Immature natural killer cell (primary cell): Measurements from ENCODE around the gene NEK6. TPM values are rescaled to one million over a fixed set of nuclear protein-coding genes. Genes with fewer than 3 reads are reported as not detected.

Source experiments
- DNase-seq, 3 donors: peaks; one replicate each; pipeline ENCODE4 v3.0.0; 2022; ENCODE audit warnings: mixed read lengths in 1 of 3
- H3K27ac Mint-ChIP-seq, 6 donors: one replicate each; pipeline ENCODE4 v1.8.0; 2020; ENCODE audit warnings: mixed read lengths in 6 of 6, mild to moderate bottlenecking in 5 of 6, inconsistent platforms in 4 of 6, moderate library complexity in 3 of 6
- H3K27me3 Mint-ChIP-seq, 3 donors: one replicate each; pipeline ENCODE4 v1.8.0; 2020 to 2021; ENCODE audit warnings: low read depth in 3 of 3, mild to moderate bottlenecking in 3 of 3, mixed read lengths in 3 of 3, moderate library complexity in 3 of 3, inconsistent platforms in 1 of 3
- H3K36me3 Mint-ChIP-seq, 3 donors: one replicate each; pipeline ENCODE4 v1.8.0; 2020; ENCODE audit warnings: mixed read lengths in 3 of 3, inconsistent platforms in 2 of 3, mild to moderate bottlenecking in 2 of 3
- H3K4me1 Mint-ChIP-seq, 2 donors: one replicate each; pipeline ENCODE4 v1.8.0; 2020; ENCODE audit warnings: inconsistent platforms in 2 of 2, mild to moderate bottlenecking in 2 of 2, mixed read lengths in 2 of 2, moderate library complexity in 1 of 2
- H3K4me3 Mint-ChIP-seq, 5 donors: one replicate each; pipeline ENCODE4 v1.8.0; 2020; ENCODE audit warnings: mild to moderate bottlenecking in 5 of 5, mixed read lengths in 5 of 5, inconsistent platforms in 3 of 5, moderate library complexity in 3 of 5
- H3K9me3 Mint-ChIP-seq, 6 donors: one replicate each; pipeline ENCODE4 v1.8.0; 2020; ENCODE audit warnings: mild to moderate bottlenecking in 6 of 6, mixed read lengths in 6 of 6, inconsistent platforms in 4 of 6, moderate library complexity in 3 of 6
- polyA plus RNA-seq, 3 donors: library from polyadenylated mRNA; unstranded; fragments of 300-500 nt; fragmentation: Illumina TruSeq; gene quantifications; one replicate each; pipeline ENCODE4 v1.2.3, GENCODE V29; 2021

The NEK6 gene
- polyA plus RNA-seq, 3 donors from 2014 or later = 8.8 to 18.0 (median 13.8) TPM

GRCh38 chr9:124304285-124304684, 46.5 kb downstream of the NEK6 start:
- Mint-ChIP-seq H3K27me3 (peaks cover 0 to 2% (median 0%) of the 10 kb centered on the region in 3 donors), H3K9me3 (no peaks in the 10 kb centered on the region), H3K4me3 (no peak overlapping the region), H3K36me3 (peaks cover 0 to 5% (median 4%) of the 10 kb centered on the region in 3 donors), H3K27ac (no peak overlapping the region), H3K4me1 (peaks cover 27 to 38% of the 10 kb centered on the region in 2 donors)
- no peak for DNase-seq

GRCh38 chr9:124306098-124306735, 48.5 kb downstream of the NEK6 start:
- no peak for DNase-seq
- H3K27ac Mint-ChIP-seq = peak overlapping the region in 4 of 6 donors; percentile 24 to 32 (median 26)
- H3K27me3 Mint-ChIP-seq = peaks cover 0 to 2% (median 0%) of the 10 kb centered on the region in 3 donors
- H3K4me1 Mint-ChIP-seq = peaks cover 15 to 19% of the 10 kb centered on the region in 2 donors
- H3K36me3 Mint-ChIP-seq = peaks cover 0 to 5% (median 4%) of the 10 kb centered on the region in 3 donors
- H3K9me3 Mint-ChIP-seq = no peaks in the 10 kb centered on the region
- no peak overlapping the region for H3K4me3 Mint-ChIP-seq

- H3K4me1 Mint-ChIP-seq = peaks cover 12 to 15% of the 10 kb centered on the region in 2 donors
- peaks cover 0 to 5% (median 4%) of the 10 kb centered on the region in 3 donors for H3K36me3 Mint-ChIP-seq
These were observed 49.8 kb downstream of the NEK6 start for GRCh38 chr9:124307379-124308030.

GRCh38 chr9:124308606-124309491, 51.1 kb downstream of the NEK6 start:
- Mint-ChIP-seq H3K4me3 (no peak overlapping the region), H3K4me1 (peaks cover 12 to 15% of the 10 kb centered on the region in 2 donors), H3K27me3 (peaks cover 0 to 2% (median 0%) of the 10 kb centered on the region in 3 donors), H3K36me3 (peaks cover 0 to 5% (median 0%) of the 10 kb centered on the region in 3 donors), H3K27ac (no peak overlapping the region), H3K9me3 (no peaks in the 10 kb centered on the region)
- DNase-seq = no peak

More at GRCh38 chr9:124307379-124308030, 49.8 kb downstream of the NEK6 start:
- H3K4me3 Mint-ChIP-seq = no peak overlapping the region
- no peaks in the 10 kb centered on the region for H3K9me3 Mint-ChIP-seq
- peaks cover 0 to 2% (median 0%) of the 10 kb centered on the region in 3 donors for H3K27me3 Mint-ChIP-seq
- DNase-seq = no peak
- H3K27ac Mint-ChIP-seq = no peak overlapping the region

- H3K4me3 Mint-ChIP-seq = no peak overlapping the region
- H3K27ac Mint-ChIP-seq = peak overlapping the region in 1 of 6 donors; percentile 53
- no peak for DNase-seq
- peaks cover 0 to 2% (median 0%) of the 10 kb centered on the region in 3 donors for H3K27me3 Mint-ChIP-seq
- H3K4me1 Mint-ChIP-seq = peaks cover 12 to 15% of the 10 kb centered on the region in 2 donors
- peaks cover 0 to 5% (median 0%) of the 10 kb centered on the region in 3 donors for H3K36me3 Mint-ChIP-seq
- H3K9me3 Mint-ChIP-seq = no peaks in the 10 kb centered on the region
These were observed 51.9 kb downstream of the NEK6 start for GRCh38 chr9:124309667-124310084.

GRCh38 chr9:124311283-124311682, 53.5 kb downstream of the NEK6 start:
- H3K4me3 Mint-ChIP-seq = no peak overlapping the region

GRCh38 chr9:124312290-124313265, 54.8 kb downstream of the NEK6 start:
- H3K36me3 Mint-ChIP-seq = peaks cover 0 to 3% (median 1%) of the 10 kb centered on the region in 3 donors
- no peak overlapping the region for H3K4me3 Mint-ChIP-seq
- no peaks in the 10 kb centered on the region for H3K9me3 Mint-ChIP-seq
- peaks cover 0 to 2% (median 0%) of the 10 kb centered on the region in 3 donors for H3K27me3 Mint-ChIP-seq
- no peaks in the 10 kb centered on the region for H3K4me1 Mint-ChIP-seq
- DNase-seq = no peak
- peak overlapping the region in 1 of 6 donors; percentile 29 for H3K27ac Mint-ChIP-seq

More at GRCh38 chr9:124311283-124311682, 53.5 kb downstream of the NEK6 start:
- Mint-ChIP-seq H3K9me3 (no peaks in the 10 kb centered on the region), H3K27me3 (peaks cover 0 to 2% (median 0%) of the 10 kb centered on the region in 3 donors), H3K27ac (peak overlapping the region in 1 of 6 donors; percentile 51), H3K36me3 (peaks cover 0 to 4% (median 0%) of the 10 kb centered on the region in 3 donors), H3K4me1 (peaks cover 4 to 7% of the 10 kb centered on the region in 2 donors)
- DNase-seq = no peak

GRCh38 chr9:124313940-124314339, 56.2 kb downstream of the NEK6 start:
- Mint-ChIP-seq H3K4me1 (no peaks in the 10 kb centered on the region), H3K9me3 (no peaks in the 10 kb centered on the region), H3K36me3 (peaks cover 0 to 5% (median 3%) of the 10 kb centered on the region in 3 donors), H3K27me3 (no peaks in the 10 kb centered on the region), H3K4me3 (no peak overlapping the region), H3K27ac (no peak overlapping the region)
- DNase-seq = no peak

GRCh38 chr9:124315882-124316281, 58.1 kb downstream of the NEK6 start:
- Mint-ChIP-seq H3K4me1 (peaks cover 11 to 15% of the 10 kb centered on the region in 2 donors), H3K4me3 (no peak overlapping the region), H3K27me3 (no peaks in the 10 kb centered on the region), H3K36me3 (peaks cover 0 to 8% (median 3%) of the 10 kb centered on the region in 3 donors), H3K27ac (no peak overlapping the region), H3K9me3 (no peaks in the 10 kb centered on the region)
- DNase-seq = no peak

- no peaks in the 10 kb centered on the region for H3K9me3 Mint-ChIP-seq
- H3K36me3 Mint-ChIP-seq = peaks cover 0 to 8% (median 3%) of the 10 kb centered on the region in 3 donors
- H3K4me3 Mint-ChIP-seq = no peak overlapping the region
- no peak overlapping the region for H3K27ac Mint-ChIP-seq
- DNase-seq = peak; percentile 34 to 43 (median 39)
- peaks cover 14 to 15% of the 10 kb centered on the region in 2 donors for H3K4me1 Mint-ChIP-seq
- H3K27me3 Mint-ChIP-seq = no peaks in the 10 kb centered on the region
These were observed 62.6 kb downstream of the NEK6 start for GRCh38 chr9:124320062-124320973.

GRCh38 chr9:124321416-124321815, 63.7 kb downstream of the NEK6 start:
- Mint-ChIP-seq H3K27me3 (no peaks in the 10 kb centered on the region), H3K27ac (no peak overlapping the region), H3K9me3 (no peaks in the 10 kb centered on the region), H3K4me1 (peaks cover 14 to 15% of the 10 kb centered on the region in 2 donors), H3K36me3 (peaks cover 0 to 8% (median 3%) of the 10 kb centered on the region in 3 donors), H3K4me3 (no peak overlapping the region)
- no peak for DNase-seq

- no peaks in the 10 kb centered on the region for H3K27me3 Mint-ChIP-seq
- H3K9me3 Mint-ChIP-seq = no peaks in the 10 kb centered on the region
- peak overlapping the region in 1 of 6 donors; percentile 34 for H3K27ac Mint-ChIP-seq
- H3K4me1 Mint-ChIP-seq = peaks cover 14 to 15% of the 10 kb centered on the region in 2 donors
- DNase-seq = no peak
- no peak overlapping the region for H3K4me3 Mint-ChIP-seq
- H3K36me3 Mint-ChIP-seq = peaks cover 0 to 8% (median 3%) of the 10 kb centered on the region in 3 donors
These were observed 64.2 kb downstream of the NEK6 start for GRCh38 chr9:124321935-124322334.
